Measurements from ENCODE around the gene GRM1.
A peak's percentile ranks its signal among the peaks of the same experiment; 100 is the strongest.

- TF ChIP-seq, protein P1, sequence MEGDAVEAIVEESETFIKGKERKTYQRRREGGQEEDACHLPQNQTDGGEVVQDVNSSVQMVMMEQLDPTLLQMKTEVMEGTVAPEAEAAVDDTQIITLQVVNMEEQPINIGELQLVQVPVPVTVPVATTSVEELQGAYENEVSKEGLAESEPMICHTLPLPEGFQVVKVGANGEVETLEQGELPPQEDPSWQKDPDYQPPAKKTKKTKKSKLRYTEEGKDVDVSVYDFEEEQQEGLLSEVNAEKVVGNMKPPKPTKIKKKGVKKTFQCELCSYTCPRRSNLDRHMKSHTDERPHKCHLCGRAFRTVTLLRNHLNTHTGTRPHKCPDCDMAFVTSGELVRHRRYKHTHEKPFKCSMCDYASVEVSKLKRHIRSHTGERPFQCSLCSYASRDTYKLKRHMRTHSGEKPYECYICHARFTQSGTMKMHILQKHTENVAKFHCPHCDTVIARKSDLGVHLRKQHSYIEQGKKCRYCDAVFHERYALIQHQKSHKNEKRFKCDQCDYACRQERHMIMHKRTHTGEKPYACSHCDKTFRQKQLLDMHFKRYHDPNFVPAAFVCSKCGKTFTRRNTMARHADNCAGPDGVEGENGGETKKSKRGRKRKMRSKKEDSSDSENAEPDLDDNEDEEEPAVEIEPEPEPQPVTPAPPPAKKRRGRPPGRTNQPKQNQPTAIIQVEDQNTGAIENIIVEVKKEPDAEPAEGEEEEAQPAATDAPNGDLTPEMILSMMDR (conservative IDR thresholded peaks at IDR 0.05; ENCODE audit: low read depth, low read length): no peak
- TF ChIP-seq RCOR1 (IDR thresholded peaks at IDR 0.05; ENCODE audit: insufficient replicate concordance, low read length) (no peak), MAZ (IDR thresholded peaks at IDR 0.05; ENCODE audit: borderline replicate concordance, low read depth, low read length) (no peak), POLR2A (IDR thresholded peaks at IDR 0.05; ENCODE audit: low read depth, low read length) (no peak), BHLHE40 (IDR thresholded peaks at IDR 0.05; ENCODE audit: low read depth, low read length) (no peak), USF2 (IDR thresholded peaks at IDR 0.05; ENCODE audit: low read depth, low read length) (no peak), RAD21 (IDR thresholded peaks at IDR 0.05; ENCODE audit: low read length) (no peak), CEBPB (IDR thresholded peaks at IDR 0.05; ENCODE audit: low read depth, low read length) (peak; percentile 31; the same call in 1 of the 2 replicates), CHD1 (IDR thresholded peaks at IDR 0.05; ENCODE audit: low read depth, low read length) (no peak), MAFK (IDR thresholded peaks at IDR 0.05; ENCODE audit: low read depth, low read length) (no peak), RFX5 (IDR thresholded peaks at IDR 0.05; ENCODE audit: low read depth, low read length) (no peak), NFE2L2 (IDR thresholded peaks at IDR 0.05; ENCODE audit: low read depth, low read length) (no peak)
Measured at GRCh38 chr6:146103416-146104072, 74.7 kb downstream of the GRM1 start.

Measured in IMR-90 (cell line).